HS-5 (cell line): Measurements from ENCODE around the gene SHCBP1L.
"Not testable (repeated sequence)": the region's sequence is repeated elsewhere in the genome, so short reads cannot be mapped to it uniquely, and the experiment has no call there.

Source experiments
- DNase-seq: peaks from one replicate; pipeline ENCODE4 v3.0.0-alpha.2; 2012; ENCODE audit warnings: low read depth

The SHCBP1L gene

DNA sequence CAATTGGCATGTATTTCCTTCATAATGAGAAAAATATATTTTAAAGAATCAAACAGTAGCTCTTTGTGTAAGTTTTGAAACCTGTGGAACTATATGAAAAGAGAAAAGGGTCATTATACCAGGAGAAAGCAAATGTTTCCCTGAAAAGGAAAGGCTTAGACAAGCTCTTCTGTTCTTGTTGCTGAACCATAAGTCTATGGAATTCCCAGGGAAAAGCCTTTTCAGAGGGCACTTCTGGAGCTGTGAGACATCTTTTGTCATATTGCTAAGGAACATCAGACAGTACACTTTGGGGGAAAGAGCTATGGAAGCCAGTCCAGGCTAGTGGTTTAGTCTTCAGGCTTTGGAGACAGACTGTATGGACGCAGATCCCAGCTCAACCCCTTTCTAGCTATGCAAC lies 12.1 kb upstream of the SHCBP1L start:
- DNase-seq, result no peak

DNA sequence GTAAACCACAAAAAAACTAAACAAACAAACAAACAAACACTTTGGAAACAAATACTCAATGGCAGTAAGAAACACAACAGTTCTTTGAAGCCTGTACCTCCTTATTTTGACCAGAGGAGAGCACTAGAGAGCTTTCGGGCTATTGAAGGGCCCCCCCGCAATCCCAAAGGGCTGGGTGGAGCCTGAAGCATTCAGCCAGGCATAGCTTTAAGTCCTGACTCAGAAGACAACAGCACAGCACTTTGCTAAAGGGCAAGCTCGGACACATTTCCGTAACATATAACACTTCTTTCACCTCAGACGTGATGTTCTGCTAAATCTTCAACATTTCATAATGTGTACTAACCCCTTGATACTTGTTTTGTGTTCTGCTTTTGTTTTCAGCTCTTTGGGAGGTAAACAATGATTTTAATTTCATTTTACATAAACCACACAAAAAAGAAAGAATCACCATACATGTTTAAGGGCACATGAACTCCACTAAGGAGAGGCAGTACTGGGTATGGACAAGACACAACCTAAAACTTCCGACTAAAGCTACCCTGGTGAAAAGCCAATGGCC lies 9.7 kb upstream of the SHCBP1L start:
- peak; percentile 70 for DNase-seq

DNA sequence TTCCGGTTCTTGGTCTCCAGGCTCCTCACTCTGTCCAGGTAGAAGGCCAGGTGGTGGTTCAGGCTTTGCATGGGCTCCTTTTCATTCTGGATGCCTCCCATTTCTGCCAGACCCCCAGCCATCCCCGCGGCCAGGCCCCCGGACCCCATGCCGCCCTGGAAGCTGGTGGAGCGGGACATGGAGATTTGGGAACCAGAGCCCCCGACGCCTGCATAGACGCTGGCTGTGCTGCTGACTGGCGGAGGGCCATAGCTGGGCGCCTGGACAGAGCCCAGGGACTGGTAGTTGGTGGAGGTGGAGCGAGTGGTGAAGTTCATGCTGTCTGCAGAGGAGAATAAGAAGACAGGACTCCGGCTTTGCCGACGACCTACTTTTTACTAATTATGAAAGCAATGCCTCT lies 7.1 kb upstream of the SHCBP1L start:
- DNase-seq, result no peak

DNA sequence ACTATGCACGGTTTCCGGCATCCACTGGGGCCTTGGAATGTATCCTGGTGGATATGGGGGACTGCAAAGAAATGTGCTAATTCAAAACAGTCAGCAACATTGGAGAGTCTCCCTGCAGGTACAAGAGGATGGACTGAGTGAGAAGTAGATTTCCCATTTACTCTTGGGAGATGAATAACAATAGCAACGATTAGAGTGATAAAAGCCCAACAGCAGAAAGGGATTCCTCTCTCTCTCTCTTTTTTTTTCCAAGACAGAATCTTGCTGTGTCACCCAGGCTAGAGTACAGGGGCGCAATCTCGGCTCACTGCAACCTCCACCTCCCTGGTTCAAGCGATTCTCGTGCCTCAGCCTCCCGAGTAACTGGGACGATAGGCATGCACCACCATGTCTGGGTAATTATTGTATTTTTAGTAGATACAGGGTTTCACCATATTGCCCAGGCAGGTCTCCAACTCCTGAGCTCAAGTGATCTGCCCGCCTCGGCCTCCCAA lies 5.0 kb upstream of the SHCBP1L start:
- DNase-seq, result no peak

DNA sequence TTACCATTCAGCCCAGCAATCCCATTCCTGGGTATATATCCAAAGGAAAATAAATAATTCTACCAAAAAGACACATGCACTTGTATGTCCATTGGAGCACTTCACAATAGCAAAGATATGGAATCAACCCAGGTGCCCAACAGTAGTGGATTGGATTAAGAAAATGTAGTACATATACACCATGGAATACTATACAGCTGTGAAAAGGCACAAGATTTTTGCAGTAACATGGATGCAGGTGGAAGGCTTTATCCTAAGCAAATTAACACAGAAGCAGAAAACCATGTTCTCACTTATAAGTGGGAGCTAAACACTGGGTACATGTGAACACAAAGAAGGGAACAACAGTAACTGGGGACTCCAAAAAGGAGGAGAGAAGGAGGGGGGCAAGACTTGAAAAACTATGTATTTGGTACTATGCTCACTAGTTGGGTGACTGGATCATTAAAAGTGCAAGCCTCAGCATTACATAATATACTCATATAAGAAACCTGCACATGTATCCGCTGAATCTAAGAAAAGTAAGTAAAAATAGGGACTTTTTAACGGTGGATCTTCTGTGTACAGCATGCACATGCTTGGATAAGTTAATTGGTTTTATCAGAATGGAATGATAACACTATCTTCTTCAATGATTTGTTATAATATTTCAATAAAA lies 3.9 kb upstream of the SHCBP1L start:
- no peak for DNase-seq

DNA sequence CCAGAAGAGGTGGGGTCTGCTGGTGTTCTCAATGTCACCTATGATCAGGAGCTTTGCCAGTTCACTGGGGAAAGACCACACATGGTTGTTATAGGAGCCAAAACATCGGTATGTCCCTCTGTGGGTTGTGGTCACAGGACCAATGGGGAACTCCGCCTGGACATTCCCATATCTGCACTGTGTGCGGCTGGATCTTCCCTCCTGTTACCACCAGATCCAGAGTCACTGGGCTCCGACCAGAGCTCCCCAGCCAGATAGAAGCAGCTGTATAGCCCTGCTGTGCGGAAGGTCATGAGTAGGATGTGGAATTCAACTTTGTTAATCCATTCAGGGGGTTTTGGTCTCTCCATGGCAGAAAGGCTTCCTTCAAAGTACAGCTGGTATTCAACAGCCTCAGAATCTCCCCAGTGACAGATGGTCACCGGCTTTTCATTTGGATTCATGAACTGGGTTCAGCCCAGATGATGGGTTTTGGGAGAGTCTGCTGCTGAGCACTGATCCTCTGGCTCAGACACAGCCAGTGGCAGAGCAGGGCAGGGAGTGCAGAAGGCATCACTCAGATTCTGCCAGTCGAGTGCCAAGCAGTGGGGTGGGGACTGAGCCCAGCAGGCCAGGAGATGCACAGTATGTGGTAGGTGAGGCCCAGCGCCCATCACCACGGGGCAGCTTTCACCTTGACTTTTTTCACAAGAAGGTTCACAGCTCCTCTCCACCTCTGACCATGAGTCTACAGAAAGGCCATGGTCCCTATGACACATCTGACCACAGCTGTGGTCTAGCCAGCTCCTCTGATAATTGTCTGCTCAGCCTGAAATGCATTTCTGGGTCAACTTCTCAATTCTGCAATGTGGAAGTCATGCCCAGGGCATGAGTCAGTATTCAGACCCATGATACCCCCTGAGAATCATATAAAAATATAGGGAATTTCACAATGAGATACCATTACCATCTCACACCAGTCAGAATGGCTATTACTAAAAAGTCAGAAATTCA lies 2.9 kb upstream of the SHCBP1L start:
- peak; percentile 95 for DNase-seq

DNA sequence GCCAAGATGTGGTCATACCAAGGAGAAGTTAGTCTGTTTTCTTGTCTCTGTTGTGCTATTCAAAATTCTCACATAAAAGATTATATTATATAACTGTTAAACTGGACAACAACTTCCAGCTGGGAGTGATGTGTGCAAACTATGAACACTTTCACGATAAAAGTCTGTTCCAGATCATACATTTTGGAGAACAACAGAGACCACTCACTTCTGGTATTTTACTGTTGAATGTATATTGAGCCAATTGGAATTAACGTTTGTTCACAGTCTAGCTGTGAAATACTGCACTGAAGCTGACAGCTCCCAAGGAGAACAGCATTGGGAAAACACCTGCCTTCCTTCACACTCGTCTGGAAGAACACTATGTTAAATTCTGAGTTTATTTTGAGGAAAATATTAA lies 860 bp upstream of the SHCBP1L start:
- DNase-seq, result no peak

DNA sequence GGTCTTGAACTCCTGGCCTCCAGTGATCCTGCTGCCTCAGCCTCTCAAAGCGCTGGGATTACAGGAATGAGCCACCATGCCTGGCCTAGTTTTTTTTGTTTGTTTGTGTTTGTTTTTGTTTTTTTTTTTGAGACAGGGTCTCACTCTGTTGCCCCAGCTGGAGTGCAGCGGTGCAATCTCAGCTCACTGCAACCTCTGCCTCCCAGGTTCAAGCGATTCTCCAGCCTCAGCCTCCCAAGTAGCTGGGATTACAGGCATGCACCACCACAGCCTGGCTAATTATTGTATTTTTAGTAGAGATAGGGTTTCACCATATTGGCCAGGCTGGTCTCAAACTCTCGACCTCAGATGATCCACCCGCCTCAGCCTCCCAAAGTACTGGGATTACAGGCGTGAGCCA lies 9.6 kb downstream of the SHCBP1L start:
- not testable (repeated sequence) for DNase-seq

DNA sequence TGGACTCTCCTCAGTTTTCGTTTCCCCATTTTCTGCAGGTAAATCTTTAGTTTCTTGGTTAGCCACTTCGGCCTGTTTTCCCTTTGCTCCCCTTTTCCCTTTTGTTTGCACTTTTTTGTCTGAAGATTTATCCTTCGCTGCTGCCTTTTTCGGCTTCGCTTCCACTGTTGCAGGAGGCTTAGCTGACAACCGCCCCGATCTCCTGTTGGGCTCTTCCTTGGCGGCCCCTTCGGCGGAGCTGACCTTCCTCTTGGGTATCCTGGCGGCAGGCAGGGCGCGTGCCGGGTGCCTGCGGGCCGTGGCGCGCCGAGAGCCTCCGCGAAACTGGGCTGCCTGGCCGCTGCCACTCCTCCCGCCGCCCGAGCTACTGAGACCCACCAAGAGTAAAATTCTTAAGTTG lies 10.8 kb downstream of the SHCBP1L start:
- DNase-seq, result not testable (repeated sequence)

DNA sequence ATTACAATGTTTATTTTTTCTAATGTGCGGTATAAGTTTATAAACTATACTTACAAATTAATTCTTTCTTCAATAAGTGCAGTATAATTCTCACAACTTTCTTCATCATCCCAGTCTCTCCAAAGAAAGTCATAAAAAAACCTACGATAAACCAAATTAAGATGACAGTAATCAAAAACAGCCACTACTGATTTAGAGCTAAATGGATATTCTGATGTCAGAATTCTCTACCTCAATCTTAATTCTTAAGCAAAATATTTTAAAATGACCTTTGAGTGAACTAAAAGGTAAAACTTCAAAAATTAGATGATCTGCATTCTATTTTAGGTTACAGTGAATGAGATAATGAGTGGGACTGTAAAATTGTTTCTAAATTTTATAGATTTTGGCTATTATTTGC lies 13.6 kb downstream of the SHCBP1L start:
- no peak for DNase-seq

DNA sequence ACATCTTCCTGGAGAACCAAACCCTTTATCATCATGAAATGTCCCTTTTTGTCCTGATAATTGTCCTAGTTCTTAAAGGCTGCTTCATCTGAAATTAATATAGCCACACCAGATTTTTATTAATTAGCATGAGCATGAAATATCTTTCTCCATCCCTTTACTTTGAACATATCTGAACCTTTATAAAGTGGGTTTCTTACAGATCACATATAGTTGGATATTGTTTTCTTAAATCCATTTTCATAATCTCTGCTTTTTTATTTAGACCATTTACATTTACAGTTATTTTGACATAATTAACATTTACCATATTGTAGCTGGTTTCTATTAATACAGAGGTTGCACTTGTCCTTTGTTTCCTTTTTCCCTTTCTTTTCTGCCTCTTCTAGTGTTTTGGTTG lies 17.2 kb downstream of the SHCBP1L start:
- no peak for DNase-seq

DNA sequence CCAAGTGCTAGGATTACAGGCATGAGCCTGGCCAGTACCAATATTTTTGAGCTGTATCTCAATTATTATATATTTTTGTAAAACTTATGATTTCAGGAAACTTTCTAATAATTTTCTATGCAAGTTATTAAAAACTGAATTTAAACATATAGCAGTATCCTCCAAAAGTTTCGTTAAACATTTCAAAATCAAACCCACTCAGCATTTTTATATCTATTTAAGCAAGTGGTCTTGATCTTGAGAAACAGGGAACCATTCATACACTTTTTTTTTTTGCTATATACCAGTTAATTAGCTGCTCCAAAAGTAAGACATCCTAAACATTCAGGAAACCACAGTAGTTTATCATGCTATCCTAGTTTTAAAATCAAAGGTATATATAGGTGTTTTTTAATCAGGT lies 22.0 kb downstream of the SHCBP1L start:
- no peak for DNase-seq

DNA sequence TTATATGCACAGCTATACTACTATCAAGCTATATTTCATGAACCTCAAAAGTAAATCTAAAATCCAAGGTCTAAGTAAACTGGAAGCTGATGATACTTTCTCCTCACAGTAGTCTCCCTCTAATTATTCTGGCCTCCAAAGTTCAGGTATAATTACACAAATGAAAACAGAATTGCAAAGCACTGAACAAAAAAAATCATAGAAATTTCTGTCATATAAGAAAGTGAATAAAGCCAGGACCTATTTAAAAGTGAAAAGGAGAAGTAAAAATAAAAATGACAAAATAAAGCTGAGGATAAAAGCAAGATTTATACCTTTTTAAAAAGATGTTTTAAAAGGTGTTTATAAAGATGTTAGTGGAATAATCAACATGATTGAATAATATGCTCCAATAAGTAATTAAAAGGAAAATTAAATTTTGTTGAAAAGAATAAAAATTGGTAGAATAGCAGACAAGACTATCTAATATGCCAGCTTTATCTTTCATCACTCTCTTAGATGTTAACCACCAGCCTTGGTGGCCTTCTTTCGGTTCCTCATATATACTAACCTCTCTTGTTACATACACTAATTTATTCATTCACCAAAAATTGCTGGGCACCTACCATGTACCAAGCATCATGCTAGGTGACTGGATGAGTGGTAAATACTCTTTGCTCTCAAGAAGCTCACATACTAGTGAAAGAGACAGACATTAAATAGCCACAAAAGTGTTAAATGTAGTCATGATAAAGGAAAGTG lies 25.1 kb downstream of the SHCBP1L start:
- DNase-seq, result no peak

DNA sequence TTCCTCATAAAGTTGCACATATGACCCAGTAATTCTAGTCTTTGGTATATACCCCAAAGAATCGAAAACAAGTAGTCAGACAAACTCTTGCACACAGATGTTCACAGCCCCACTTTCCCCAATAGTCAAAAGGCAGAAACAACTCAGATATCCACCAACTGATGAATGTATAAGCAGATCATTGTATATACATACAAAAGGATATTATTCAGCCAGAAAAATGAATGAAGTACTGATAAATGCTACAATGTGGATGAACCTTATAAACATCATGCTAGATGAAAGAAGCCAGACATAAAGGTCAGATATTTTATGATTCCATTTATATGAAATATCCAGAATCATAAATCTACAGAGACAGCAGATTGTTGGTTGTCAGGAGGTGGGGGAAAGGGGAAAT lies 27.3 kb downstream of the SHCBP1L start:
- DNase-seq, result no peak

DNA sequence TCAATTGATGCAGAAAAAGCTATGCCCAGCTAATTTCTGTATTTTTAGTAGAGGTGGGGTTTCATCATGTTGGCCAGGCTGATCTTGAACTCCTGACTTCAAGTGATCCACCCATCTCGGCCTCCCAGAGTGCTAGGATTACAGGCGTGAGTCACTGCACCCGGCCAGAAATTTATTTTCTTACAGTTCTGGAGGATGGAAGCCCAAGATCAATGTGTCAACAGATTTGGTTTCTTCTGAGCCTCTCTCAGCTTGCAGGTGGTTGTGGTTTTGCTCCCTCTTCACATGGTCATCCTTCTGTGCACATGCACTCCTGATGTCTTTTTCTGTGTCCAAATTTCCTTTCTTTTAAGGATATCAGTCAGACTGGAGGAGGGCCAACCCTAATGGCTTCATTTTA lies 35.6 kb downstream of the SHCBP1L start:
- no peak for DNase-seq

DNA sequence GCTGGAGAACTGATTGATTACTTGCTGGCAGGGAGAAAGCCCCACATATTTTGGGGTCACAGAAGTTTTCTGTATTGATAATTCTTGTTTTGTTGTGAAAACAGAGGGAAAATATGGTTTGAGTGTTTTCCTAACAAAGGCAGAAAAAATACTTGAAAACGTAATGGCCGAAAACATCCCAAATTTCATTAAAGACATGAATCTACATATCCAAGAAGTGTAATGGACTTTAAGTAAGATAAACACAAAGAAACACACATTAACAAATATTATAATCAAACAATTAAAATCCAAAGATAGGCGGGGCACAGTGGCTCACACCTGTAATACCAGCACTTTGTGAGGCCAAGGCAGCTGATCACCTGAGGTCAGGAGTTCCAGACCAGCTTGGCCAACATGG lies 39.6 kb downstream of the SHCBP1L start:
- no peak for DNase-seq

DNA sequence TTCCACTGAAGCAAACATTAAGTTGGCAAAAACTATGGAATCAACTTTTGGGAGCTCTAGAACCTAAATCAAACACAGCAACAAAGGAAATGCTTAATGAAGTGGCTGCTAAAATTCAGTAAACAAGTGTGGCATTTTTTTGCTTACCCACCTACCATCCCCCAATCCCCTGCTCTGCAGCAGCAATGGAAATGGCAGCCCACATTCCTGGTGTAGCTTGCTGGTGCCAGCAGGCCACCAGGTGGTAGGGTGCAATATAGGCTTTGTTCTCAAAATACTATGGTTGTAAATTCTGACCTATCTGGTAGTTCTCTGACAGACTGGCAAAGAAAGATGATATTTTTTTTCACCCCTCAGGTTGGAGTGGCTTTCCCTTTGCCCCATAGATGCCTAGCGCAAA lies 42.8 kb downstream of the SHCBP1L start:
- no peak for DNase-seq

DNA sequence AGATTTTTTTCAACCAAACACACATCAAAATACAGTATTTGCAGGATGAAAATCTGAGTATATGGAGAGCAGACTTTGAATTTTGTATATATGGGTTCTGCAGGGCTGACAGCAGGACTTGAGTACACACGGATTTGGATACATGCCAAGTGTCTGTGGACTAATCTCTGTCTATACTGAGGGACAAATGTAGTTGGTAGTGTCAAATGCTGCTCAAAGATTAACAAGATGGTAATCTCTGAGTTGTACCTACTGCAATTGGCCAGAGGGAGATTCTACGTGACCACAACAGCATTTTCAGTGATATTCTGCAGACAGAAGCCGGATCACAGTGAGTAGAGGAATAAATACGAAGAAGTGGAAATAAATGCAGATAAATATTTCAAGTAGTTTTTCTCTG lies 43.4 kb downstream of the SHCBP1L start:
- DNase-seq, result no peak

DNA sequence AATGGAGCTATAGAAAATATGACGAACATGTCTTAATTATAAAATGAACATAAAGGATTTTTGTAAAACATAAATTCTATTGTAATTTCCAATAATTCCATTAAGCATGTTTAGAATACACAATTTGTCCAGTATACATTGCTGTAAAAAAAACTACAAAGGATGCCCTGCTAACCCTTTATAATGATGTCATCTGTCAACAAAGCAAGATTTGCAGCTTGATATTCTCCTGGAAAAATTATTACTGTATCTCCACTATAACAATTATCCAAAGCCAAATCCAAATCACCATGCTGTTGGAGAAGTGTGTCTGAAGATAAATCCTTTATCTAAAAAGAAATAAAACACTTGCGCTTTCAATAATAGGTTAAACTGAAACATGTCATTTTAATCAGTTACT lies 47.6 kb downstream of the SHCBP1L start:
- no peak for DNase-seq

DNA sequence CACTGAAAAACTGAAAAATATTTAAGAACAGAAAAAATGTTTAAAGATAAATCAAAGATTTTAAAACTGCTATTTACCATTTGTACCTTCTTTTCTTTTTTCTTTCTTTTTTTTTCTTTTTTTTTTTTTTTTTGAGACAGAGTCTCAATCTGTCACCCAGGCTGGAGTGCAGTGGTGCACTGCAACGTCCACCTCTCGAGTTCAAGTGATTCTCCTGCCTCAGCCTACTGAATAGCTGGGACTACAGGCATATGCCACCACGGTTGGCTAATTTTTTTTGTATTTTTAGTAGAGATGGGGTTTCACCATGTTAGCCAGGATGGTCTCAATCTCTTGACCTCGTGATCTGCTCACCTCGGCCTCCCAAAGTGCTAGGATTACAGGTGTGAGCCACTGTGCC lies 51.0 kb downstream of the SHCBP1L start:
- DNase-seq, result not testable (repeated sequence)

DNA sequence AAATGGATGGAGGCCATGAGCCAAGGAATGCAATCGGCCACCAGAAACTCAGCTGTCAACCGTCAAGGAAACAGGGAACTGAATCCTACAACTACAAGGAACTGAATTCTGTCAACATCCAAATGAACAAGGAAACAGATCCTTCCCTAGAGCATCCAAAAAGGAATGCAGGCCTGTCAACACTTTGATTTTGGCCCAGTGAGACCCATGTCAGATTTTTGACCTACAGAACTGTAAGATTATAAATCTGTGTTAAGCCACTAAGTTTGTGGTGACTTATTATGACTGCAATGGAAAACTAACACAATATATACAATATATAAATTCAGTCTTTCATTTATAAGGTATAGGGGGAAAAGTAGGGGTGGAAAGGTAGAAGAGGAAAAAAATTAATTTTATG lies 55.3 kb downstream of the SHCBP1L start:
- DNase-seq, result no peak

DNA sequence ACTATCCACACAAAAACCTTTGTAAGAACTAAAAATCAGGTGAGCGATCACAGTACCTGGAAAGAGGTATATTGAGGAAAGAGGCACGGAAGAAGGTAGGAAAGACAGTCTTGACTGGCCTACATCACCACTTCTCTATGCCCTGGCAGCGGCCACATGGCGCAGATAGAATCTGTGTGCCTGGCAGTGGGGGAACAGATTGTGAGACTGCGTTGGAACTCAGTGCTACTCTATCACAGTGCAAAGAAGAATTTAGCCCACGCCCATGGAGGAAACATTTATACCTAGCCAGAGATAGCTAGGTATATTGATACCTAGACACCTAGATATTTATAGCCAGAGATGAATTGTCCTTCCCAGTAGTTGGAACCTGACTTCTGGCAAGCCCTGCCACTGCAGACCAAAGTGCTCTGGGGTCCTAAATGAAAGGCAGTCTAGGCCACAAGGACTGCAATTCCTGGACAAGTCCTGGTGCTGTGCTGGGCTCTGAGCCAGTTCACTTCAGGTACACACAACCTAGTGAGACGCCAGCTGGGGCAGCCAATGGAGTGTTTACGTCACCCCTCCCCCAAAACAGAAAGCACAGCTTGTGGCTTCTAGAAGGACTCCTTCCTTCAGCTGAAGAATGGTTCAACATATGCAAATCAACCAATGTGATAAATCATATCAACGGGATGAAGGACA lies 61.9 kb downstream of the SHCBP1L start:
- DNase-seq, result no peak
